Measurements from ENCODE around the gene CENATAC.
A peak's percentile ranks its signal among the peaks of the same experiment; 100 is the strongest.
"Not testable (repeated sequence)": the region's sequence is repeated elsewhere in the genome, so short reads cannot be mapped to it uniquely, and the experiment has no call there.

The CENATAC gene

DNA sequence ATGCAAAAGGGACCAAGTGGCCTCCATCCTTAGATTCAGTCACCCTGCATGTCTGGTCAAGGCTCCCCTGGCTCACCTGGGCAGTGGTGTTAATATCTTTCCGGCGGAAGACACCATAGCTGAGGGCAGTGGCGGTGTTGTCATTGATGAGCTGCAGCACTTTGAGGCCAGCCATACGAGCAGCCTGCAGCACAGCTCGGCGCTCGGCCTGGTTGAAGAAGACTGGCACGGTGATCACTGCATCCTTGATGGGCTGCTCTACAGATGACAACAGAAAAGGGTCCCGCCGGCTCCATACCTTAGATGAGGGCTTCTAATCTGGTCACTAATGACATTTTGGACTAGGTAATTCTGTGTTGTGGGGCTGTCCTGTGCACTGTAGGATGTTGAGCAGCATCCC, 56.5 kb downstream of the CENATAC start:
- no peak for DNase-seq (ENCODE audit: low spot score)

- no peak for DNase-seq (ENCODE audit: low spot score)
These were observed 58.0 kb downstream of the CENATAC start for GRCh38 chr11:119055901-119056300.

- DNase-seq (ENCODE audit: low spot score): peak; percentile 42
These were observed 58.6 kb downstream of the CENATAC start for GRCh38 chr11:119056421-119056999.

DNA sequence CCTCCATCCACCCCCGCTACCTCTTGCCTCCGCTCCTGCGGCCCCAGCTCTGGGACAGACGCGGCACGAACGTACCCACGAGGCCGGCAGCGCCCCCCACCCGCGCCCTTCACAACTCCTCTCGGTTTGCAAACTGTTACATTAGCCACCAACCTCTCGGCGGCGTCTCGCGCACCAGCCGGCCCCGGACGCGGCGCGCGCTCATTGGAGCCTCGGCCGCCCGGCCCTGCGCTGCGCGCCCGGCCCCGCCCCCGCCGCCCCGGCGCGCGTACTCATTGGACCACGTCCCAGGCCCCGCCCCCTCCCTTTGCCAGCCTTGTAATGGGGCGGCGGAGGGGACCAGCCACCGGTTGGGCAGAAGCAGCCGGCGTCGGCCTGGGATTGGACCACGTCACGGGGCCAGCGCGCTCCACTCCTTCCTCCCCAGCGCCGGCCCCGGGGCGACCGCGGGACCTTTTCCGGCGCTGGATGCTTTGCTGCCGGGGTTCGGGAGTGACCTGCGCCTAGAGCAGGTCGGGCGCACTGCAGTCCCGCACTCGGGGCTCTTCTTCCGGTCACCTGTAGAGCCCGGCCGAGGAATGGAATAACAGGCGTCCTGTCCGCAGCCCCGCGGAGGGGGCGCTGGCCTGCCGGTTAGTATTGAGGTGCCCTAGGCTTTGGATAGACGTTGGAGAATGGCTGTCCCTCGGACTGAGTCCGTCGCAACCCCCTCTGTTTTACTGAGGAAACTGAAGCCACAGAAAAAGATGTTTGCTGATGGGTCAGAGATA, 59.2 kb downstream of the CENATAC start, which contains the start of gene HYOU1:
Gene HYOU1 (minus strand): TSS at position 206 of the 770 bp plus-strand sequence. CDS start 1,045 bp downstream, outside the sequence.
- DNase-seq (ENCODE audit: low spot score): peak; percentile 98

- DNase-seq (ENCODE audit: low spot score): not testable (repeated sequence)
These were observed 61.2 kb downstream of the CENATAC start for GRCh38 chr11:119059128-119059527.

DNA sequence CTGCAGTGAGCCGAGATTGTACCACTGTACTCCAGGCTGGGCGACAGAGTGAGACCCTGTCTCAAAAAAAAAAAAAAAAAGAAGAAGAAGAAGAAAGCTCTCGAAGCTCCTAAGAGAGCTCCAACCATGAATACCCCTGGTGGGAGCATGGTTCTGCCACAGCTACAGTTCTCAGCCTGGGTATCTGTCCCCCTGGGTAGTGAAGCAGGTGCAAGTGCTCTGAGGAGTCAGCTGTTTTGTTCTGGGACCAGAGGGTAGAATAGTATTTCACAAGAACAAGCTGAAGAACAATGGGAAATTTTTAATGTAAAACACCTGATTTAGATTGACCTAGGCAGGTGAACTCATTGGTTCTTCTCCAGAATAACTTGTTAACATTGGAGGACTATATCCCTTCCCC, 63.3 kb downstream of the CENATAC start:
- no peak for DNase-seq (ENCODE audit: low spot score)

DNA sequence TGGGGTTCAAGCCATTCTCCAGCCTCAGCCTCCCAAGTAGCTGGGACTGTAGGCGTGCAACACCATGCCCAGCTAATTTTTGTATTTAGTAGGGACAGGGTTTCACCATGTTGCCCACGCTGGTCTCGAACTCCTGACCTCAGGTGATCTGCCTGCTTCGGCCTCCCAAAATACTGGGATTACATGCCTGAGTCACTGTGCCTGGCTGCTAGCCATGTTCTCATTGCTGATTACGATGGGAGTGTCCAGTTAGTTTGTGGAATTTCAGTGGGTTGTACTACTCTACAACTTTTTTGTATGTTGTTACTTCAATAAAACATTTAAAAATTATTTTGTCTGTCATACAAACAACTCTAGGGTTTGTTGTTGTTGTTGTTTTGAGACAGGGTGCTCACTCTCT, 64.8 kb downstream of the CENATAC start:
- DNase-seq (ENCODE audit: low spot score): no peak

DNA sequence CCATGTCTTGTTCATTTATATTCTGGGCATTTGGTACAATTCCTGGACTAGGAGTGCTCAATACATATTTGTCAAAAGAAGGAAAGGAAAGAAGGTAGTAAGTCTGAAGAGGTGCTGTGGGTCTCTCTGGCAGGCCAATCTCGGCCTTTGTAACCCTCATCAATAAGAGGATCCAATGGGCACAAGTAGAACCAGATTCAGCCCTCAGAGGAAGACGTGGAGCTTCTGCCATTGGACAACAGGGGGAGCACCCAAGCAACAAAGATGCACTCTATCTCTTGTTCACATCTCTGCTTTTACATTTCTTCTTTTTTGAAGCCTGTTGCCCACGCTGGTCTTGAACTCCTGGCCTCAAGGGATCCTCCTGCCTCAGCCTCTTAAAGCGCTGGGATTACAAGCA, 67.4 kb downstream of the CENATAC start:
- peak; percentile 57 for DNase-seq (ENCODE audit: low spot score)

Data from CD4-positive, alpha-beta T cell treated with Interleukin-15 for 4 hours (primary cell).